Muscle layer of duodenum (tissue), 2 donors: ENCODE data around the gene KCNJ6.

ENCODE experiments used
- H3K27ac ChIP-seq: one replicate; pipeline ENCODE4 v1.7.0; 2013; ENCODE audit warnings: mild to moderate bottlenecking, low read length
- H3K27me3 ChIP-seq: one replicate; pipeline ENCODE4 v1.7.0; 2013; ENCODE audit warnings: low read depth, mild to moderate bottlenecking, control low read depth, low read length
- H3K36me3 ChIP-seq, 2 donors: one replicate each; pipeline ENCODE4 v1.7.0; 2013; ENCODE audit warnings: low read length in 2 of 2, control low read depth in 1 of 2, mild to moderate bottlenecking in 1 of 2; ENCODE audit not compliant: insufficient read depth in 2 of 2, control insufficient read depth in 1 of 2
- H3K4me1 ChIP-seq, 2 donors: one replicate each; pipeline ENCODE4 v1.7.0; 2013; ENCODE audit warnings: low read length in 2 of 2, mild to moderate bottlenecking in 2 of 2, control low read depth in 1 of 2, moderate library complexity in 1 of 2; ENCODE audit not compliant: insufficient read depth in 2 of 2, control insufficient read depth in 1 of 2
- H3K4me3 ChIP-seq, 2 donors: one replicate each; pipeline ENCODE4 v1.7.0; 2013; ENCODE audit warnings: low read length in 2 of 2, low read depth in 1 of 2, mild to moderate bottlenecking in 1 of 2
- H3K9me3 ChIP-seq, 2 donors: one replicate each; pipeline ENCODE4 v1.7.0; 2013; ENCODE audit warnings: low read length in 2 of 2, control low read depth in 1 of 2, mild to moderate bottlenecking in 1 of 2; ENCODE audit not compliant: control insufficient read depth in 1 of 2
- donor health status: healthy.

Gene KCNJ6

GRCh38 chr21:37835481-37835880, 80.8 kb downstream of the KCNJ6 start:
- Histone ChIP-seq H3K27me3 (peaks cover 3% of the 10 kb centered on the region), H3K36me3 (no peaks in the 10 kb centered on the region), H3K4me3 (no peak overlapping the region), H3K9me3 (no peaks in the 10 kb centered on the region), H3K4me1 (no peaks in the 10 kb centered on the region), H3K27ac (no peak overlapping the region)

- H3K4me1 ChIP-seq, result no peaks in the 10 kb centered on the region
- no peak overlapping the region for H3K27ac ChIP-seq
- no peaks in the 10 kb centered on the region for H3K36me3 ChIP-seq
- H3K9me3 ChIP-seq, result no peaks in the 10 kb centered on the region
- H3K4me3 ChIP-seq, result no peak overlapping the region
- no peaks in the 10 kb centered on the region for H3K27me3 ChIP-seq
Measured at GRCh38 chr21:37833301-37833700, 83.0 kb downstream of the KCNJ6 start.

- Histone ChIP-seq H3K36me3 (no peaks in the 10 kb centered on the region), H3K4me1 (no peaks in the 10 kb centered on the region), H3K27me3 (no peaks in the 10 kb centered on the region), H3K27ac (no peak overlapping the region), H3K4me3 (no peak overlapping the region), H3K9me3 (no peaks in the 10 kb centered on the region)
Measured at GRCh38 chr21:37829447-37829846, 86.8 kb downstream of the KCNJ6 start.

- Histone ChIP-seq H3K27ac (no peak overlapping the region), H3K4me3 (no peak overlapping the region), H3K4me1 (no peaks in the 10 kb centered on the region)
Measured at GRCh38 chr21:37828991-37829390, 87.3 kb downstream of the KCNJ6 start.

GRCh38 chr21:37828556-37828955, 87.7 kb downstream of the KCNJ6 start:
- no peak overlapping the region for H3K27ac ChIP-seq
- H3K27me3 ChIP-seq, result no peaks in the 10 kb centered on the region

More at GRCh38 chr21:37828991-37829390, 87.3 kb downstream of the KCNJ6 start:
- Histone ChIP-seq H3K9me3 (no peaks in the 10 kb centered on the region), H3K27me3 (no peaks in the 10 kb centered on the region), H3K36me3 (no peaks in the 10 kb centered on the region)

GRCh38 chr21:37827913-37828312, 88.3 kb downstream of the KCNJ6 start:
- Histone ChIP-seq H3K36me3 (no peaks in the 10 kb centered on the region), H3K27me3 (no peaks in the 10 kb centered on the region), H3K27ac (no peak overlapping the region), H3K4me3 (no peak overlapping the region), H3K4me1 (no peaks in the 10 kb centered on the region), H3K9me3 (no peaks in the 10 kb centered on the region)

More at GRCh38 chr21:37828556-37828955, 87.7 kb downstream of the KCNJ6 start:
- Histone ChIP-seq H3K36me3 (no peaks in the 10 kb centered on the region), H3K4me3 (no peak overlapping the region), H3K9me3 (no peaks in the 10 kb centered on the region), H3K4me1 (no peaks in the 10 kb centered on the region)

- H3K27ac ChIP-seq, result no peak overlapping the region
- H3K4me1 ChIP-seq, result peaks cover 0 to 4% of the 10 kb centered on the region in 2 donors
- no peak overlapping the region for H3K4me3 ChIP-seq
- no peaks in the 10 kb centered on the region for H3K36me3 ChIP-seq
- H3K27me3 ChIP-seq, result no peaks in the 10 kb centered on the region
- no peaks in the 10 kb centered on the region for H3K9me3 ChIP-seq
Measured at GRCh38 chr21:37821786-37822450, 94.3 kb downstream of the KCNJ6 start.

GRCh38 chr21:37821092-37821491, 95.2 kb downstream of the KCNJ6 start:
- peaks cover 0 to 4% of the 10 kb centered on the region in 2 donors for H3K4me1 ChIP-seq
- H3K27ac ChIP-seq, result no peak overlapping the region
- H3K36me3 ChIP-seq, result no peaks in the 10 kb centered on the region
- H3K9me3 ChIP-seq, result no peaks in the 10 kb centered on the region
- no peak overlapping the region for H3K4me3 ChIP-seq
- H3K27me3 ChIP-seq, result no peaks in the 10 kb centered on the region

- Histone ChIP-seq H3K4me3 (no peak overlapping the region), H3K4me1 (peaks cover 0 to 4% of the 10 kb centered on the region in 2 donors), H3K27ac (no peak overlapping the region), H3K36me3 (no peaks in the 10 kb centered on the region), H3K27me3 (no peaks in the 10 kb centered on the region), H3K9me3 (no peaks in the 10 kb centered on the region)
Measured at GRCh38 chr21:37819372-37819771, 96.9 kb downstream of the KCNJ6 start.

- H3K27me3 ChIP-seq, result no peaks in the 10 kb centered on the region
- no peak overlapping the region for H3K27ac ChIP-seq
- H3K36me3 ChIP-seq, result no peaks in the 10 kb centered on the region
- H3K4me1 ChIP-seq, result peaks cover 0 to 4% of the 10 kb centered on the region in 2 donors
- H3K9me3 ChIP-seq, result peaks cover 0 to 5% of the 10 kb centered on the region in 2 donors
- H3K4me3 ChIP-seq, result no peak overlapping the region
Measured at GRCh38 chr21:37817242-37817641, 99.0 kb downstream of the KCNJ6 start.

GRCh38 chr21:37815893-37816292, 100.4 kb downstream of the KCNJ6 start:
- Histone ChIP-seq H3K27ac (no peak overlapping the region), H3K9me3 (peaks cover 0 to 5% of the 10 kb centered on the region in 2 donors), H3K36me3 (no peaks in the 10 kb centered on the region), H3K4me3 (peak overlapping the region in 1 of 2 donors; percentile 11), H3K27me3 (no peaks in the 10 kb centered on the region), H3K4me1 (peaks cover 0 to 4% of the 10 kb centered on the region in 2 donors)

GRCh38 chr21:37811711-37812110, 104.5 kb downstream of the KCNJ6 start:
- Histone ChIP-seq H3K27me3 (no peaks in the 10 kb centered on the region), H3K36me3 (no peaks in the 10 kb centered on the region), H3K4me3 (no peak overlapping the region), H3K27ac (no peak overlapping the region), H3K4me1 (no peaks in the 10 kb centered on the region), H3K9me3 (peaks cover 0 to 5% of the 10 kb centered on the region in 2 donors)
